ENCODE data around the gene OLFML1.

Gene OLFML1

DNA sequence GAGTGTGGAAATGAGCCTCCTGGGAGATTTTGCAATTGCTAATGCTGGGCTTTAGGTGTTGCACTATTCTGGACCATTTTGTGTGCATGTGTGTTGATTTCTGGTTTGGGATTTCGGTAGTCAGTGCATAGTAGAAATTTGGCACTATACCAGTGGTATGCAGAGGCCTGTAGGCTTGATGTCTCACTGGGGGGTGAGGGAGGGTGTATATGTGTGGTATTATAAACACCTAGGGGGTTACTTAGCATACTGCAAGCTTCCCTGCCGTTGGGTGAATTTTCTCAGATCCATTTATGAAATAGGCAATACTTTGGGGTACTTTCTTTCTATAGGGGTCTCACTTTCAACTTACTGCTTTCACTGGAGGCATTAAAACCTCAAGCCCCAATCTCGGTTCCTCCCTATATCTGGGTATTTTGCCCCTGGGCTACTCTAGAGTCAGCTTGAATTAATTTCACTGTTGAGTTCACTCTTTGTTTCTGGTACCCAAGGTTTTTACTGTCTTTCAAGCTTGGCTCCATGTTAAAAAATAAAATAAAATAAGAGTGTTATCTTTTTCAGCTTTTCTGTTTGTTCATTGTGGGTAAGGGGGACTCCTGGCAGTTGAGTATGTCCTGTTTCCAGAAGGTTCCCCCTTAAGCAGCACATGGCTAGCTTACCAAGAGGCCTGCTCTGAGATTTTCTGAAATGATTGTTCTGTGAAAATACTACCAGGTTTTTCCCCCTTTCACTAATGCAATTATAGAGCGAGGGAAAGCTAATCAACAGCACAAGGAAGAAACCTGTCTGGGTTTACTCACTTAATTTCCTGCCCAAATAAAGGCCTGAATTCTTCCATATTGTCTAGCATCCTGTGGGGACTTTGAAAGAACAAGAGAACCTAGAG is 74.3 kb downstream of the OLFML1 start:
- DNase-seq (ENCODE audit: low read depth, low spot score) = no peak

Data from astrocyte of the hippocampus (primary cell).